ENCODE results near the gene NNMT. TPM values are rescaled to one million over a fixed set of nuclear protein-coding genes. Genes with fewer than 3 reads are reported as not detected.

Gene NNMT
- total RNA-seq, 1 donor from 2014 or later: not detected

GRCh38 chr11:114272311-114272710 lies 23.9 kb upstream of the NNMT start:
- peaks cover 28% of the 10 kb centered on the region for H3K27me3 Mint-ChIP-seq
- intact Hi-C loops (cut with micrococcal nuclease): no loop called here
- no peak overlapping the region for H3K27ac Mint-ChIP-seq
- no peaks in the 10 kb centered on the region for H3K36me3 Mint-ChIP-seq (ENCODE audit: low read depth)
- no peak for DNase-seq
- H3K4me1 Mint-ChIP-seq: no peaks in the 10 kb centered on the region
- H3K4me3 Mint-ChIP-seq: no peak overlapping the region
- H3K9me3 Mint-ChIP-seq: no peaks in the 10 kb centered on the region

- no peak for DNase-seq
- no peaks in the 10 kb centered on the region for H3K9me3 Mint-ChIP-seq
- H3K36me3 Mint-ChIP-seq (ENCODE audit: low read depth): no peaks in the 10 kb centered on the region
- intact Hi-C loops (cut with micrococcal nuclease): no loop called here
- no peak overlapping the region for H3K4me3 Mint-ChIP-seq
- peaks cover 29% of the 10 kb centered on the region for H3K27me3 Mint-ChIP-seq
- H3K27ac Mint-ChIP-seq: no peak overlapping the region
- H3K4me1 Mint-ChIP-seq: no peaks in the 10 kb centered on the region
Observed at GRCh38 chr11:114273071-114273470, 23.1 kb upstream of the NNMT start.

GRCh38 chr11:114273890-114274635 lies 22.1 kb upstream of the NNMT start:
- Mint-ChIP-seq H3K27me3 (peaks cover 29% of the 10 kb centered on the region), H3K36me3 (ENCODE audit: low read depth) (no peaks in the 10 kb centered on the region), H3K4me3 (no peak overlapping the region), H3K4me1 (no peaks in the 10 kb centered on the region), H3K27ac (no peak overlapping the region), H3K9me3 (no peaks in the 10 kb centered on the region)
- intact Hi-C loops (cut with micrococcal nuclease): no loop called here
- DNase-seq: no peak

- Mint-ChIP-seq H3K27me3 (peaks cover 26% of the 10 kb centered on the region), H3K9me3 (no peaks in the 10 kb centered on the region), H3K4me1 (no peaks in the 10 kb centered on the region), H3K36me3 (ENCODE audit: low read depth) (no peaks in the 10 kb centered on the region), H3K27ac (no peak overlapping the region), H3K4me3 (no peak overlapping the region)
- intact Hi-C loops (cut with micrococcal nuclease): no loop called here
- no peak for DNase-seq
Observed at GRCh38 chr11:114274637-114275036, 21.6 kb upstream of the NNMT start.

- Mint-ChIP-seq H3K27ac (no peak overlapping the region), H3K36me3 (ENCODE audit: low read depth) (no peaks in the 10 kb centered on the region), H3K4me3 (no peak overlapping the region), H3K9me3 (no peaks in the 10 kb centered on the region), H3K4me1 (no peaks in the 10 kb centered on the region), H3K27me3 (peaks cover 29% of the 10 kb centered on the region)
- DNase-seq: no peak
- intact Hi-C loops (cut with micrococcal nuclease): no loop called here
Observed at GRCh38 chr11:114275280-114275679, 20.9 kb upstream of the NNMT start.

- peaks cover 23% of the 10 kb centered on the region for H3K27me3 Mint-ChIP-seq
Observed at GRCh38 chr11:114276077-114276476, 20.1 kb upstream of the NNMT start.

GRCh38 chr11:114277637-114278341 lies 18.4 kb upstream of the NNMT start:
- no peak for DNase-seq
- Mint-ChIP-seq H3K36me3 (ENCODE audit: low read depth) (no peaks in the 10 kb centered on the region), H3K27ac (no peak overlapping the region), H3K27me3 (peaks cover 19% of the 10 kb centered on the region), H3K4me1 (no peaks in the 10 kb centered on the region), H3K9me3 (no peaks in the 10 kb centered on the region), H3K4me3 (no peak overlapping the region)
- intact Hi-C loops (cut with micrococcal nuclease): no loop called here

More at GRCh38 chr11:114276077-114276476, 20.1 kb upstream of the NNMT start:
- H3K4me3 Mint-ChIP-seq: no peak overlapping the region
- H3K9me3 Mint-ChIP-seq: no peaks in the 10 kb centered on the region
- no peak for DNase-seq
- no peak overlapping the region for H3K27ac Mint-ChIP-seq
- intact Hi-C loops (cut with micrococcal nuclease): no loop called here
- no peaks in the 10 kb centered on the region for H3K36me3 Mint-ChIP-seq (ENCODE audit: low read depth)
- no peaks in the 10 kb centered on the region for H3K4me1 Mint-ChIP-seq

- DNase-seq: no peak
- H3K9me3 Mint-ChIP-seq: no peaks in the 10 kb centered on the region
- no peak overlapping the region for H3K4me3 Mint-ChIP-seq
- no peaks in the 10 kb centered on the region for H3K4me1 Mint-ChIP-seq
- peaks cover 22% of the 10 kb centered on the region for H3K27me3 Mint-ChIP-seq
- no peaks in the 10 kb centered on the region for H3K36me3 Mint-ChIP-seq (ENCODE audit: low read depth)
- H3K27ac Mint-ChIP-seq: no peak overlapping the region
- intact Hi-C loops (cut with micrococcal nuclease): no loop called here
Observed at GRCh38 chr11:114278342-114279065, 17.7 kb upstream of the NNMT start.

- Mint-ChIP-seq H3K4me3 (no peak overlapping the region), H3K4me1 (no peaks in the 10 kb centered on the region), H3K27me3 (peaks cover 18% of the 10 kb centered on the region), H3K36me3 (ENCODE audit: low read depth) (no peaks in the 10 kb centered on the region), H3K9me3 (no peaks in the 10 kb centered on the region), H3K27ac (no peak overlapping the region)
- no peak for DNase-seq
- intact Hi-C loops (cut with micrococcal nuclease): no loop called here
Observed at GRCh38 chr11:114279792-114280546, 16.2 kb upstream of the NNMT start.

GRCh38 chr11:114280696-114281095 lies 15.5 kb upstream of the NNMT start:
- Mint-ChIP-seq H3K4me3 (no peak overlapping the region), H3K4me1 (no peaks in the 10 kb centered on the region), H3K9me3 (no peaks in the 10 kb centered on the region), H3K27me3 (peaks cover 15% of the 10 kb centered on the region), H3K27ac (no peak overlapping the region), H3K36me3 (ENCODE audit: low read depth) (no peaks in the 10 kb centered on the region)
- intact Hi-C loops (cut with micrococcal nuclease): no loop called here
- peak; percentile 73 for DNase-seq

GRCh38 chr11:114281388-114281956 lies 14.7 kb upstream of the NNMT start:
- peak; percentile 43 for DNase-seq
- Mint-ChIP-seq H3K4me3 (no peak overlapping the region), H3K36me3 (ENCODE audit: low read depth) (no peaks in the 10 kb centered on the region), H3K4me1 (no peaks in the 10 kb centered on the region), H3K27ac (no peak overlapping the region), H3K27me3 (peaks cover 15% of the 10 kb centered on the region), H3K9me3 (no peaks in the 10 kb centered on the region)
- intact Hi-C loops (cut with micrococcal nuclease): no loop called here

- peaks cover 15% of the 10 kb centered on the region for H3K27me3 Mint-ChIP-seq
- H3K36me3 Mint-ChIP-seq (ENCODE audit: low read depth): no peaks in the 10 kb centered on the region
- no peak overlapping the region for H3K4me3 Mint-ChIP-seq
- H3K9me3 Mint-ChIP-seq: no peaks in the 10 kb centered on the region
- H3K27ac Mint-ChIP-seq: no peak overlapping the region
- peak; percentile 43 for DNase-seq
- intact Hi-C loops (cut with micrococcal nuclease): no loop called here
- H3K4me1 Mint-ChIP-seq: no peaks in the 10 kb centered on the region
Observed at GRCh38 chr11:114282488-114282887, 13.7 kb upstream of the NNMT start.

- Mint-ChIP-seq H3K4me3 (no peak overlapping the region), H3K27ac (no peak overlapping the region), H3K27me3 (peaks cover 20% of the 10 kb centered on the region), H3K36me3 (ENCODE audit: low read depth) (no peaks in the 10 kb centered on the region), H3K4me1 (no peaks in the 10 kb centered on the region), H3K9me3 (no peaks in the 10 kb centered on the region)
- intact Hi-C loops (cut with micrococcal nuclease): no loop called here
- DNase-seq: no peak
Observed at GRCh38 chr11:114283422-114283821, 12.8 kb upstream of the NNMT start.
